IMR-90 (cell line): Measurements from ENCODE around the gene ATP10A. TPM values are rescaled to one million over a fixed set of nuclear protein-coding genes. Genes with fewer than 3 reads are reported as not detected.

Experiments
- ATAC-seq: fragments of 200-7000 bp; cut with Tn5 transposase; 2 replicates; pipeline ENCODE4 v1.9.1; 2020; ENCODE audit warnings: low read depth, mild to moderate bottlenecking, moderate library complexity
- BruUV-seq: library from RNA; stranded (reverse); fragments of 400-500 nt; replicated peaks from 2 replicates; lab custom pipeline; 2021; lab: Mats Ljungman, UMichigan
- CTCF ChIA-PET: fragments of 300-600 bp; formaldehyde crosslinking; extraction: SDS; loops from one replicate; lab custom pipeline; 2021; ENCODE audit warnings: antibody characterized with exemption; lab: Yijun Ruan, JAX
- POLR2A ChIA-PET: fragments of 300-600 bp; sonication (Branson Sonifier 250); formaldehyde crosslinking; loops from one replicate; lab custom pipeline; 2022; ENCODE audit warnings: antibody characterized with exemption; ENCODE audit not compliant: unreplicated experiment; lab: Charles Lee
- DNase-seq: peaks from one replicate; pipeline ENCODE4 v3.0.0; 2013
- H2AFZ ChIP-seq: replicated peaks from 2 replicates; pipeline ENCODE3; 2013; ENCODE audit warnings: low read length, mild to moderate bottlenecking; ENCODE audit not compliant: poor library complexity
- H2AK5ac ChIP-seq: 2 replicates; pipeline ENCODE4 v1.6.1; 2013; ENCODE audit warnings: low read depth, low read length, inconsistent platforms
- H2AK9ac ChIP-seq: replicated peaks from 2 replicates; pipeline ENCODE3; 2013; ENCODE audit warnings: mild to moderate bottlenecking, low read depth, low read length, moderate library complexity; ENCODE audit not compliant: poor library complexity
- H2BK120ac ChIP-seq: 2 replicates; pipeline ENCODE4 v1.6.1; 2013; ENCODE audit warnings: low read depth, low read length, inconsistent platforms
- H2BK15ac ChIP-seq: 3 replicates; pipeline ENCODE4 v1.6.1; 2013; ENCODE audit warnings: low read depth, low read length, inconsistent platforms
- H2BK20ac ChIP-seq: 2 replicates; pipeline ENCODE4 v1.6.1; 2013; ENCODE audit warnings: low read depth, mild to moderate bottlenecking, inconsistent platforms, low read length, moderate library complexity
- H2BK5ac ChIP-seq: 2 replicates; pipeline ENCODE4 v1.6.1; 2013; ENCODE audit warnings: mild to moderate bottlenecking, low read depth, low read length, inconsistent platforms; ENCODE audit not compliant: poor library complexity, severe bottlenecking
- H3K14ac ChIP-seq: replicated peaks from 2 replicates; pipeline ENCODE4 v1.6.1; 2013; ENCODE audit warnings: low read depth, low read length, inconsistent platforms
- H3K18ac ChIP-seq: 2 replicates; pipeline ENCODE4 v1.6.1; 2013; ENCODE audit warnings: low read depth, low read length, control low read depth
- H3K23ac ChIP-seq: 2 replicates; pipeline ENCODE4 v1.6.1; 2013; ENCODE audit warnings: low read depth, low read length, inconsistent platforms
- H3K27ac ChIP-seq: 2 replicates; pipeline ENCODE4 v1.5.1; 2013; ENCODE audit warnings: mild to moderate bottlenecking, control low read depth, low read length; ENCODE audit not compliant: insufficient read depth
- H3K27me3 ChIP-seq: 2 replicates; pipeline ENCODE4 v1.6.1; 2013; ENCODE audit warnings: low read length; ENCODE audit not compliant: control insufficient read depth, insufficient read depth
- H3K36me3 ChIP-seq: 2 replicates; pipeline ENCODE4 v1.6.1; 2013; ENCODE audit warnings: low read length, mixed read lengths; ENCODE audit not compliant: control insufficient read depth, insufficient read depth
- H3K4ac ChIP-seq: 2 replicates; pipeline ENCODE4 v1.6.1; 2013; ENCODE audit warnings: low read depth, low read length, inconsistent platforms
- H3K4me1 ChIP-seq: 2 replicates; pipeline ENCODE4 v1.6.1; 2013; ENCODE audit warnings: low read length, mixed read lengths; ENCODE audit not compliant: control insufficient read depth, insufficient read depth
- H3K4me2 ChIP-seq: 2 replicates; pipeline ENCODE4 v1.6.1; 2013; ENCODE audit warnings: low read depth, mild to moderate bottlenecking, control low read depth, low read length, moderate library complexity
- H3K4me3 ChIP-seq: 2 replicates; pipeline ENCODE4 v1.5.1; 2013; ENCODE audit warnings: low read depth, mild to moderate bottlenecking, control low read depth, low read length, moderate library complexity; ENCODE audit not compliant: insufficient read depth
- H3K56ac ChIP-seq: 2 replicates; pipeline ENCODE4 v1.6.1; 2013; ENCODE audit warnings: low read length, inconsistent platforms; ENCODE audit not compliant: insufficient read depth; ENCODE audit errors: extremely low read depth
- H3K79me1 ChIP-seq, 2 experiments: 2 replicates each; pipeline ENCODE4 v1.6.1; 2013; ENCODE audit warnings: low read length in 2 of 2, inconsistent platforms in 1 of 2, low read depth in 1 of 2
- H3K9ac ChIP-seq: 2 replicates; pipeline ENCODE4 v1.6.1; 2013; ENCODE audit warnings: low read depth, low read length, control low read depth
- H3K9me1 ChIP-seq: 2 replicates; pipeline ENCODE4 v1.6.1; 2013; ENCODE audit warnings: low read length, inconsistent platforms; ENCODE audit not compliant: insufficient read depth
- H3K9me3 ChIP-seq: 2 replicates; pipeline ENCODE4 v1.6.1; 2013; ENCODE audit warnings: low read length; ENCODE audit not compliant: control insufficient read depth, insufficient read depth
- H4K20me1 ChIP-seq: 2 replicates; pipeline ENCODE4 v1.6.1; 2013; ENCODE audit warnings: low read length, inconsistent platforms; ENCODE audit not compliant: insufficient read depth
- H4K5ac ChIP-seq: 2 replicates; pipeline ENCODE4 v1.6.1; 2013; ENCODE audit warnings: mild to moderate bottlenecking, low read depth, low read length, control low read depth
- H4K8ac ChIP-seq, 2 experiments: 2 replicates each; pipeline ENCODE4 v1.6.1; 2013; ENCODE audit warnings: low read depth in 2 of 2, low read length in 2 of 2, control low read depth in 1 of 2, inconsistent platforms in 1 of 2
- H4K91ac ChIP-seq: 2 replicates; pipeline ENCODE4 v1.6.1; 2013; ENCODE audit warnings: low read depth, low read length, inconsistent platforms; ENCODE audit not compliant: insufficient read depth
- BHLHE40 ChIP-seq: fragments of 150-350 bp; IDR thresholded peaks from 2 replicates; pipeline ENCODE4 v1.6.1; 2016; ENCODE audit warnings: mild to moderate bottlenecking, low read depth, low read length
- CEBPB ChIP-seq: IDR thresholded peaks from 2 replicates; pipeline ENCODE4 v1.6.1; 2012; ENCODE audit warnings: low read depth, low read length, improper control_type of control experiment
- MXI1 ChIP-seq: IDR thresholded peaks from 2 replicates; pipeline ENCODE4 v1.6.1; 2012; ENCODE audit warnings: low read depth, mild to moderate bottlenecking, low read length, moderate library complexity, borderline replicate concordance
- POLR2A ChIP-seq: IDR thresholded peaks from 2 replicates; pipeline ENCODE4 v1.6.1; 2012; ENCODE audit warnings: mild to moderate bottlenecking, low read depth, low read length
- RCOR1 ChIP-seq: IDR thresholded peaks from 2 replicates; pipeline ENCODE4 v1.6.1; 2012; ENCODE audit warnings: mild to moderate bottlenecking, low read length, improper control_type of control experiment; ENCODE audit not compliant: insufficient replicate concordance
- RFX5 ChIP-seq: IDR thresholded peaks from 2 replicates; pipeline ENCODE4 v1.8.0; 2012; ENCODE audit warnings: low read depth, mild to moderate bottlenecking, low read length, moderate library complexity
- SMC3 ChIP-seq: fragments of 150-350 bp; IDR thresholded peaks from 2 replicates; pipeline ENCODE4 v1.6.1; 2016; ENCODE audit warnings: low read depth, mild to moderate bottlenecking, antibody characterized with exemption, low read length, moderate library complexity
- whole genome bisulfite sequencing, 2 experiments: methylation state at CpG; one replicate each; pipeline versions ENCODE4 v1.1.5 to v1.1.7; 2013; ENCODE audit warnings: missing lambda C conversion rate in 2 of 2; ENCODE audit not compliant: insufficient read length in 1 of 2; ENCODE audit errors: extremely low coverage in 2 of 2; 5-methylcytosine and 5-hydroxymethylcytosine counted together
- dilution Hi-C: fragments of 300-500 bp; cut with HindIII; formaldehyde crosslinking; loops from one replicate; pipeline ENCODE4 v1.14.3; 2018; ENCODE audit warnings: low sequenced_read_pairs; ENCODE audit not compliant: unreplicated experiment
- in situ Hi-C: fragments of 300-500 bp; cut with MboI; formaldehyde crosslinking; loops from 3 replicates; pipeline ENCODE4 v1.14.3; 2019; ENCODE audit warnings: low sequenced_read_pairs, inconsistent platforms, mixed read lengths
- intact Hi-C: fragments of 100-400 bp; cut with micrococcal nuclease; formaldehyde crosslinking; loops from 2 replicates; pipeline ENCODE4 v1.10.0; 2022
- polyA plus RNA-seq, 3 experiments: library from polyadenylated mRNA; depleted of rRNA; stranded (reverse); fragments of >200 nt; gene quantifications; 2 replicates each; pipeline ENCODE4 v1.2.3, GENCODE V29; 2012; ENCODE audit warnings: low replicate concordance in 1 of 3
- total RNA-seq: library from RNA; depleted of rRNA; stranded (reverse); fragments of >200 nt; gene quantifications from 2 replicates; pipeline ENCODE4 v1.2.3, GENCODE V29; 2012
- TF ChIP-seq, protein P1 (sequence below): fragments of 150-350 bp; IDR thresholded peaks from 2 replicates; pipeline ENCODE4 v1.6.1; 2017; ENCODE audit warnings: mild to moderate bottlenecking, antibody characterized with exemption, low read length, low read depth

Gene ATP10A
- total and polyA plus RNA-seq, 2 of the 4 experiments (the other 2 are of a cell fraction): 13.8 to 16.0 TPM

DNA sequence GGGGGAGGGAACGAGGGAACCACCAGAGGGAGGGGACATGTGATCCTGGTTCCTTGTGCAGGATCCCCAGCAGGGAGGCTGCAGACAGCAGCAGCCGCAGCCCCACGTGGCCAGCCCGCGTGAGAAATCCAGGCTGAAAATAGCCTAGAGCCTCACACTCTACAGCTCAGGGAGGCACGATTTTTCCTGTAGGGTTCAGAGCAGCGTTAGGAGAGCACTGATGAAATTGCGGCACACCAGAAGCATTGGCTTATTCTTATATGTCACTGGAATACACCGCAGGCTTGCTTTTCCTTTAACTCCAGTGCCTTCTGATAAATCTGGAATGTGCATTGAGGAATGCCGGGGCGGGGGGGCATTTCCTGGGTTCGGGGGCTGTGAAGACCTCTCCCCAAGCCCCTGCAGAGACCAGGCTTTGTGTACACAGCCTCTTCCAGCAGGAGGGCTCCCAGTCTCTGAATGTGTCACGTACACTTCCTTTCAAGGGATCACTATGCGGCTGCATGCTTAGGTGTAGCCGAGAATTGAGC, 193.0 kb downstream of the ATP10A start:
- H4K20me1 ChIP-seq: no peaks in the 10 kb centered on the region
- no peak overlapping the region for H2BK120ac ChIP-seq
- H4K5ac ChIP-seq: no peak overlapping the region
- peak overlapping the region; percentile 63 for H3K4me2 ChIP-seq
- no CpG with 5 or more reads among the region's 15 CpGs for WGBS, 2 experiments
- no peak overlapping the region for H3K4ac ChIP-seq
- DNase-seq: peak; percentile 76
- peaks cover 2% of the 10 kb centered on the region; the same call in 1 of the 2 replicates for H3K4me1 ChIP-seq
- no TSS peak for BruUV-seq
- no peak overlapping the region for H2AK5ac ChIP-seq
- H3K79me1 ChIP-seq: no peaks in the 10 kb centered on the region
- H4K91ac ChIP-seq: no peak overlapping the region
- H3K18ac ChIP-seq: no peak overlapping the region
- H3K9me1 ChIP-seq: peaks cover 2% of the 10 kb centered on the region; the same call in 1 of the 2 replicates
- H3K36me3 ChIP-seq: no peaks in the 10 kb centered on the region
- H3K27ac ChIP-seq: no peak overlapping the region
- no peak overlapping the region for H2BK5ac ChIP-seq
- no peak overlapping the region for H2AK9ac ChIP-seq
- no peak overlapping the region for H3K23ac ChIP-seq
- in situ Hi-C loops (no loop called here), intact Hi-C loops (no loop called here), dilution Hi-C loops (no loop called here)
- no peak overlapping the region for H2BK15ac ChIP-seq
- no peak for TF ChIP-seq RCOR1
- peak; percentile 82 for TF ChIP-seq MXI1
- TF ChIP-seq CEBPB: peak; percentile 46
- TF ChIP-seq BHLHE40: 0 out of 2 replicates have a peak, but pooled peaks have one; percentile 14
- TF ChIP-seq SMC3: no peak
- TF ChIP-seq RFX5: no peak
- TF ChIP-seq, protein P1, sequence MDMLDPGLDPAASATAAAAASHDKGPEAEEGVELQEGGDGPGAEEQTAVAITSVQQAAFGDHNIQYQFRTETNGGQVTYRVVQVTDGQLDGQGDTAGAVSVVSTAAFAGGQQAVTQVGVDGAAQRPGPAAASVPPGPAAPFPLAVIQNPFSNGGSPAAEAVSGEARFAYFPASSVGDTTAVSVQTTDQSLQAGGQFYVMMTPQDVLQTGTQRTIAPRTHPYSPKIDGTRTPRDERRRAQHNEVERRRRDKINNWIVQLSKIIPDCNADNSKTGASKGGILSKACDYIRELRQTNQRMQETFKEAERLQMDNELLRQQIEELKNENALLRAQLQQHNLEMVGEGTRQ: peak; percentile 91
- 0 out of 2 replicates have a peak, but pooled peaks have one; percentile 4 for TF ChIP-seq POLR2A
- H3K56ac ChIP-seq: no peak overlapping the region
- no peak overlapping the region for H4K8ac ChIP-seq
- no peak overlapping the region for H3K9ac ChIP-seq
- CTCF ChIA-PET: interaction anchor here (0.6 kb wide), 1 partner anchor 40 kb away, joined by 3 read pairs; no protein-coding TSS in a partner anchor
- no peaks in the 10 kb centered on the region; the same call in 1 of the 2 replicates for H3K27me3 ChIP-seq
- H3K14ac ChIP-seq: no peak overlapping the region
- POLR2A ChIA-PET: no interaction called here
- H2BK20ac ChIP-seq: no peak overlapping the region
- peak overlapping the region; percentile 19 for H3K4me3 ChIP-seq
- H3K9me3 ChIP-seq: no peaks in the 10 kb centered on the region
- peak overlapping the region; percentile 74 for H2AFZ ChIP-seq
- peak; percentile 90 for ATAC-seq
